ENCODE results near the gene TYW1B.
"Not testable (repeated sequence)": the region's sequence is repeated elsewhere in the genome, so short reads cannot be mapped to it uniquely, and the experiment has no call there.

DNA sequence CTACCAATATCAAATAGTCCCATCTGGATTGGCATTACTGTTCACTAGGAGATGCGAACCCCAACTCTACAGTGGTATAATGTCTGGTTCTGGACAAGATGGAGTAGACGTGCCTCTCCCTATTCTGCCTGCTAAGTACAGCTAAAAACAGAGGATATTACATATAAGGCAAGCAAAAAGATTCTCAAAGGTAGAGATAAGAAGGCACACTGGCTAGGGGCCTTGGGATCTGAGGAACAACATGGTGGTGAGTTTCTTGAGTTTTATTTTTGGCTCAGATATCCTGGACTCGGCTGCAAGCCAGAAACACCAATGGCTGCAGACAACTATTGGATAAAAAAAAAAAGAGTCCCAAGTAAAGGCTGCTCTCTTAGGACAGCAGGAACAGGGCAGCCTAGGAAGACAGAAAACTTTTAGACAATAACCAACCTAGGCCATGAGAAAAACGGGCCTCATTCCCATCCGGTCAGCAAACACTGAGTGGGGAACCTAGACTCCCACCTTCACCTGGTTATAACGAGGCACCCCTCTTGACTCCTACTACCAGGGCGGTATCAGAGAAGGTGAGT, 222.1 kb downstream of the TYW1B start:
- not testable (repeated sequence) for TF ChIP-seq POLR2A (IDR thresholded peaks at IDR 0.05)
- TF ChIP-seq, protein P1, sequence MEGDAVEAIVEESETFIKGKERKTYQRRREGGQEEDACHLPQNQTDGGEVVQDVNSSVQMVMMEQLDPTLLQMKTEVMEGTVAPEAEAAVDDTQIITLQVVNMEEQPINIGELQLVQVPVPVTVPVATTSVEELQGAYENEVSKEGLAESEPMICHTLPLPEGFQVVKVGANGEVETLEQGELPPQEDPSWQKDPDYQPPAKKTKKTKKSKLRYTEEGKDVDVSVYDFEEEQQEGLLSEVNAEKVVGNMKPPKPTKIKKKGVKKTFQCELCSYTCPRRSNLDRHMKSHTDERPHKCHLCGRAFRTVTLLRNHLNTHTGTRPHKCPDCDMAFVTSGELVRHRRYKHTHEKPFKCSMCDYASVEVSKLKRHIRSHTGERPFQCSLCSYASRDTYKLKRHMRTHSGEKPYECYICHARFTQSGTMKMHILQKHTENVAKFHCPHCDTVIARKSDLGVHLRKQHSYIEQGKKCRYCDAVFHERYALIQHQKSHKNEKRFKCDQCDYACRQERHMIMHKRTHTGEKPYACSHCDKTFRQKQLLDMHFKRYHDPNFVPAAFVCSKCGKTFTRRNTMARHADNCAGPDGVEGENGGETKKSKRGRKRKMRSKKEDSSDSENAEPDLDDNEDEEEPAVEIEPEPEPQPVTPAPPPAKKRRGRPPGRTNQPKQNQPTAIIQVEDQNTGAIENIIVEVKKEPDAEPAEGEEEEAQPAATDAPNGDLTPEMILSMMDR (IDR thresholded peaks at IDR 0.05): not testable (repeated sequence)

Measured in vagina (tissue), 2 donors.